ENCODE results near the gene OTUB2.
A peak's percentile ranks its signal among the peaks of the same experiment; 100 is the strongest.

OTUB2 gene

DNA sequence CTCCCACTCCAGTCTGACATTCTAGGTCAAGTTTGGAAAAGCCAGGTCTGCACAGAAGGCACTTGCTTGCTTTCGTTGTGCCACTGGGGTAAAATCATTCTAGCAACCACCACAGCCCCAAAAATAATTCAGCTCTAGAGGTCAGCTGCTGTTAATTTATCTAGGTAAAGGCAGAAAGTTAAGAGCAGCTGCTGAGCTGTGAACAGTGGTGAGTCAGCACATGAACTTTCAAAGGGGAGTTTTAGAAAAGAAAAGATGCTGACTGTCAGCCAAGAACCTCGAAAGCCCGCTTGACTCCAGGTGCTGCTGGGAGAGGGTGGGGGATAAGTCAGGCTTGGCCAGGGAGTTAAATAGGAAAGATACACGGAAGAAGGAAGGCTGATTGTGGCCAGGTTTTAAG lies 16.4 kb upstream of the OTUB2 start:
- TF ChIP-seq CTCF (IDR thresholded peaks at IDR 0.05; ENCODE audit: low read depth, low read length): no peak
- in situ Hi-C loops (cut with HindIII; ENCODE audit: low sequenced_read_pairs): no loop called here
- DNase-seq (ENCODE audit: low read depth, low spot score): peak; percentile 70
- H3K4me3 ChIP-seq (ENCODE audit: low read depth, low read length): no peak overlapping the region

DNA sequence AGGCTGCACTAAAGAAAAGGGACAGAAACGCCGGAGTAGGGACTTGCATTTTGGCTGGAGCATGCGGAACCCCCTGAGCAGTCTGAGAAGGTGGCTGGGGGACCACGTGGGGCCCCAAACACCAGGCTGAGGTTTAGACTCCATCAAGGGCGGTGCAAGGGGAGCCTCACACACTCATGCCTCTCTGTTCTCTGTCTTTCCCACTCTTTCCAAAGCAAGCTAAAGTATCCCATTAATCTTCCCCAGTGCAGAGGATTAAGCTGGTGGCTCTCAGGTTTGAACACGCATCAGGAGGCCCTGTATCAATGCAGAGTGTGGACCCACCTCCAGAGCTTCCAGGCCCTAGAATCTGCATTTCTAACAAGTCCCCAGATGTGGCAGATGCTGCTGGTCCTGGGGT lies 15.5 kb upstream of the OTUB2 start:
- no peak for TF ChIP-seq CTCF (IDR thresholded peaks at IDR 0.05; ENCODE audit: low read depth, low read length)
- DNase-seq (ENCODE audit: low read depth, low spot score): no peak
- H3K4me3 ChIP-seq (ENCODE audit: low read depth, low read length): no peak overlapping the region
- in situ Hi-C loops (cut with HindIII; ENCODE audit: low sequenced_read_pairs): no loop called here

DNA sequence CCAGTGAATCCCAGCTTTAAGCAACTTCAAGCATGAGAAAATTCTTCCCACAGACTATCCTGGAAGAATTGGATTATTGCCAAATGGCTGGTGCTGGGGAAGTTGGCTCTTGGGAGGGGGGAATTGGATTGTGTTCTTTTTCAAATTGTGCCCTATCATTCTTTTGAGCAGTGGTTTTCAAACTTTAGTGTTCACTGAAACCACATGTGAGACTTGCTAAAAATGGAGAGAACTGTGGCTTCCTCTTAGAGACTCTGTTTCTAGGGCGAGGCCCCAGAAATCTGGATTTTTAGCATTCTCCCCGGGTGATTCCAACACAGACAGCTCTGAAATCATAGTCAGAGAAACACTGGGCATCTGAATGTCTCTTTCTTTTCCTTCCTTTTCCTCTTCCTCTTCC lies 14.3 kb upstream of the OTUB2 start:
- in situ Hi-C loops (cut with HindIII; ENCODE audit: low sequenced_read_pairs): no loop called here
- no peak for TF ChIP-seq CTCF (IDR thresholded peaks at IDR 0.05; ENCODE audit: low read depth, low read length)
- DNase-seq (ENCODE audit: low read depth, low spot score): peak; percentile 10
- no peak overlapping the region for H3K4me3 ChIP-seq (ENCODE audit: low read depth, low read length)

- no peak overlapping the region for H3K4me3 ChIP-seq (ENCODE audit: low read depth, low read length)
- TF ChIP-seq CTCF (IDR thresholded peaks at IDR 0.05; ENCODE audit: low read depth, low read length): no peak
- in situ Hi-C loops (cut with HindIII; ENCODE audit: low sequenced_read_pairs): no loop called here
- no peak for DNase-seq (ENCODE audit: low read depth, low spot score)
Observed at GRCh38 chr14:94014382-94014781, 11.8 kb upstream of the OTUB2 start.

GRCh38 chr14:94015223-94015622 lies 10.9 kb upstream of the OTUB2 start:
- no peak for TF ChIP-seq CTCF (IDR thresholded peaks at IDR 0.05; ENCODE audit: low read depth, low read length)
- in situ Hi-C loops (cut with HindIII; ENCODE audit: low sequenced_read_pairs): no loop called here
- DNase-seq (ENCODE audit: low read depth, low spot score): no peak
- no peak overlapping the region for H3K4me3 ChIP-seq (ENCODE audit: low read depth, low read length)

DNA sequence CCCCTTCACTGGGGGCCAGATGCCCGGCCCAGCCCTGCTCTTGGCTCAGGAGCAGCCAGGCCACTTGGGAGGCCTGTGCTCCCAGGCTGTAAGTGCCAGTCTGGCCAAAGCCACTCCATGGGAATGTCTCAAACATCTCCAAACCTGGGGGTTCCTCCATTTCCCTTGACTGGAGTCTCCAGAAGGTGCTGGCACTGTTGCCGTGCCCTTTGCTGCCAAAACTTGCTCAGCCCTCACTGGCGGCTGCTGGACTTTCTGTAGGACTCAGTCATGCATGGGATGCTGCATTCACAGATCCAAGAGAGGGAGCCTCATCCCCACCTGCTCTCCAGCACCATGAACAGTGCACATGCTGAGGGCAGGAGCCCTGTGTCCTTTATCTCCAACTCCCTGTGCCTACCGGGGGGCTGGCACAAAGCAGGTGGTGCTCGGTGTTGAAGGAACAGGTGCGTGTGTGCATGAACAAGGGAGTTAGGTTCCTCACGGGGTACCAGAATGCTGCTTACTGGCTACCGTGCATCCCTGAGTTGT lies 9.6 kb upstream of the OTUB2 start:
- TF ChIP-seq CTCF (IDR thresholded peaks at IDR 0.05; ENCODE audit: low read depth, low read length): no peak
- no peak overlapping the region for H3K4me3 ChIP-seq (ENCODE audit: low read depth, low read length)
- in situ Hi-C loops (cut with HindIII; ENCODE audit: low sequenced_read_pairs): no loop called here
- DNase-seq (ENCODE audit: low read depth, low spot score): no peak

- DNase-seq (ENCODE audit: low read depth, low spot score): no peak
- in situ Hi-C loops (cut with HindIII; ENCODE audit: low sequenced_read_pairs): no loop called here
- H3K4me3 ChIP-seq (ENCODE audit: low read depth, low read length): no peak overlapping the region
- no peak for TF ChIP-seq CTCF (IDR thresholded peaks at IDR 0.05; ENCODE audit: low read depth, low read length)
Observed at GRCh38 chr14:94018308-94018707, 7.8 kb upstream of the OTUB2 start.

Data from astrocyte of the spinal cord (primary cell).